KMS-11 (cell line): ENCODE measurements around the gene ABCA1.

ENCODE experiments used
- H2AFZ ChIP-seq: fragments of 200-600 bp; sonication (generic); 2 replicates; pipeline ENCODE4 v1.6.1; 2016; ENCODE audit warnings: antibody characterized with exemption, mixed run types, low read depth
- H3K27ac ChIP-seq: fragments of 200-600 bp; sonication (generic); 2 replicates; pipeline ENCODE4 v1.6.1; 2016; ENCODE audit warnings: mild to moderate bottlenecking, mixed run types
- H3K27me3 ChIP-seq: fragments of 200-600 bp; sonication (generic); 2 replicates; pipeline ENCODE4 v1.6.1; 2017; ENCODE audit warnings: mild to moderate bottlenecking, low read depth, mixed run types, moderate library complexity; ENCODE audit not compliant: insufficient read depth
- H3K36me3 ChIP-seq: fragments of 200-600 bp; sonication (generic); 2 replicates; pipeline ENCODE4 v1.6.1; 2017; ENCODE audit warnings: mild to moderate bottlenecking, mixed run types; ENCODE audit not compliant: insufficient read depth
- H3K4me1 ChIP-seq: fragments of 200-600 bp; sonication (generic); 2 replicates; pipeline ENCODE4 v1.6.1; 2016; ENCODE audit warnings: mild to moderate bottlenecking, low read depth, mixed run types; ENCODE audit not compliant: poor library complexity, severe bottlenecking
- H3K4me2 ChIP-seq: fragments of 200-600 bp; sonication (generic); 2 replicates; pipeline ENCODE4 v1.7.0; 2016; ENCODE audit warnings: mild to moderate bottlenecking, mixed run types
- H3K4me3 ChIP-seq: fragments of 200-600 bp; sonication (generic); IDR thresholded peaks from 2 replicates; pipeline ENCODE4 v1.6.1; 2017; ENCODE audit warnings: low read depth, low read length, mixed read lengths; ENCODE audit not compliant: insufficient read depth
- H3K79me2 ChIP-seq: fragments of 200-600 bp; sonication (generic); 2 replicates; pipeline ENCODE4 v1.6.1; 2016; ENCODE audit warnings: low read depth, mixed run types; ENCODE audit not compliant: insufficient read depth
- H3K9ac ChIP-seq: fragments of 200-600 bp; sonication (generic); 2 replicates; pipeline ENCODE4 v1.6.1; 2016; ENCODE audit warnings: mild to moderate bottlenecking, mixed run types
- H4K20me1 ChIP-seq: fragments of 200-600 bp; sonication (generic); 2 replicates; pipeline ENCODE4 v1.6.1; 2016; ENCODE audit warnings: mild to moderate bottlenecking, mixed run types; ENCODE audit not compliant: insufficient read depth
- TF ChIP-seq, protein P1 (sequence below): fragments of 200-600 bp; sonication (generic); conservative IDR thresholded peaks from 2 replicates; pipeline ENCODE4 v1.6.1; 2017; ENCODE audit warnings: low read depth, mild to moderate bottlenecking, antibody characterized with exemption, low read length, moderate library complexity, mixed read lengths

The ABCA1 gene

DNA sequence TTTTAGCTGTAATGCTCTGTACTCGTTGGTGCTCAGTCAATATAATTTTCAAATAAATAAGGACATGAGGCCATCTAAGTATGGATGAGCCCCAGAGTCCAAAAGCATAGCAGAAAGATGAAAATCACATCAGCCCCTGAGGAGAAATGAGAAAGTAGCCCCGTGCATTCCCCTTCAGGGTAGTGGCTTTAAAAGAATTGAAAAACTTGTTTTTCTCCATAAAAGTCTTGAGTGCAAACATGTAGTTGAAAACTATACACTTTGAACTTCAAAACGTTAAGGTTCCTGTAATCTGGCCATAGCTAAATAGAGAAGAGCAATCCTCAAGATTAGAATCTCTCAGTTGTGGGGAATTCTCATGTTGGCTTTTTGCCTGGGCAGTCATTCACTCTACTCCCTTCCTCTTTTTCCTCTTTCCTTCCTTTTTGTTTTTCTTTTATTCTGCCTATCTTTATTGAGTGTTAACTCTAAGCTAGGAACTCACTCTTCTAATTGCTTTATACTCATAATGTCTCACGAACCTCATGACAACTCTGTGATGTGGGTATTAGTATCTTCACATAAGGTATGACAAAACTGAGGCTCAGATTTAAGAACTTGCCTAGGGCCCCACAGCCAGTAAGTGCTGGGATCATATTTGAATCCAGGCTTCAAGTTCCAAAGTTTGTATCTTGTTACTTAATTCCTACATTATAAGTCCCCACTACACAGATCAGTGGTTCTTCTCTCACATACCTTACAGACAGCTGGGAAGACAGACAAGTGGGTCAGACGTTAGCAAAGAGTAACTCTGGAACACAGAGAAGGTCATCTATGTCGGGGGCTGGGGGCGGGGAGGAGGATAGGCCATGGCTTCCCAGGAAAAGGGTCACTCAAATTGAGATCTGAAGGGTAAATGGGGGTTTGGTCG, 46.4 kb upstream of the ABCA1 start:
- no peak overlapping the region for H2AFZ ChIP-seq
- TF ChIP-seq, protein P1, sequence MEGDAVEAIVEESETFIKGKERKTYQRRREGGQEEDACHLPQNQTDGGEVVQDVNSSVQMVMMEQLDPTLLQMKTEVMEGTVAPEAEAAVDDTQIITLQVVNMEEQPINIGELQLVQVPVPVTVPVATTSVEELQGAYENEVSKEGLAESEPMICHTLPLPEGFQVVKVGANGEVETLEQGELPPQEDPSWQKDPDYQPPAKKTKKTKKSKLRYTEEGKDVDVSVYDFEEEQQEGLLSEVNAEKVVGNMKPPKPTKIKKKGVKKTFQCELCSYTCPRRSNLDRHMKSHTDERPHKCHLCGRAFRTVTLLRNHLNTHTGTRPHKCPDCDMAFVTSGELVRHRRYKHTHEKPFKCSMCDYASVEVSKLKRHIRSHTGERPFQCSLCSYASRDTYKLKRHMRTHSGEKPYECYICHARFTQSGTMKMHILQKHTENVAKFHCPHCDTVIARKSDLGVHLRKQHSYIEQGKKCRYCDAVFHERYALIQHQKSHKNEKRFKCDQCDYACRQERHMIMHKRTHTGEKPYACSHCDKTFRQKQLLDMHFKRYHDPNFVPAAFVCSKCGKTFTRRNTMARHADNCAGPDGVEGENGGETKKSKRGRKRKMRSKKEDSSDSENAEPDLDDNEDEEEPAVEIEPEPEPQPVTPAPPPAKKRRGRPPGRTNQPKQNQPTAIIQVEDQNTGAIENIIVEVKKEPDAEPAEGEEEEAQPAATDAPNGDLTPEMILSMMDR: no peak
- H3K27me3 ChIP-seq: no peaks in the 10 kb centered on the region
- no peaks in the 10 kb centered on the region for H3K79me2 ChIP-seq
- no peak overlapping the region for H3K4me2 ChIP-seq
- peaks cover 5% of the 10 kb centered on the region for H3K4me1 ChIP-seq
- no peaks in the 10 kb centered on the region for H4K20me1 ChIP-seq
- H3K9ac ChIP-seq: no peak overlapping the region
- H3K36me3 ChIP-seq: no peaks in the 10 kb centered on the region
- no peak overlapping the region for H3K4me3 ChIP-seq
- H3K27ac ChIP-seq: no peak overlapping the region

DNA sequence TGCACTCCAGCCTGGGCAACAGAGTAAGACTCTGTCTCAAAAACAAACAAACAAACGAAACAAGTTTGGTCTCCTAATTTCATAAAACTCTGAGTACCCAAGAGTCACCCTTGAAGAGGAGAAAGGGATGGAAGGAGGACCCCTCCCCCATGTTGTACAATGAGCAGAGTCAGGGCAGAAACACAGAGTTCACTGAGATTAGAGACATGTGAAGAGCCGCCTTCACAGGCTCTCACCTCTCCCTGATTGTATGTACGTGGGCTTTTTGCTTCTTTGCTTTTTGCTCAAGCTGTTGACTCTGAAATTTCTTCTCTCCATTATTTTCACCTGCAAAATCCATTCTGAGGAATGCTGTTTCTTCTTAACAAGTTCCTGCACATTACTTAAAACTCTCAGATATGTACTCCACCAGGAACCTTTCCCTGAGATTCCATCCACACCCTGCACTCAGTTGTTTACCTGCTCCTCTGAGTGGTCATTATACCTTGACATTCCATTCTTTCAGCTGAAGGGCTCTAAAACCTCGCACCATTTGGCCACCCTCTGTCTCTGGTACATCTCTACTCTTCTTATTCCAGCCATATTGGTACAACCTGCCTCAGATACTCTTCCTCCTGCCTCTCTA, 44.4 kb upstream of the ABCA1 start:
- H3K4me3 ChIP-seq: no peak overlapping the region
- H3K79me2 ChIP-seq: no peaks in the 10 kb centered on the region
- H4K20me1 ChIP-seq: no peaks in the 10 kb centered on the region
- TF ChIP-seq, protein P1: no peak
- no peak overlapping the region for H2AFZ ChIP-seq
- H3K36me3 ChIP-seq: no peaks in the 10 kb centered on the region
- no peak overlapping the region for H3K9ac ChIP-seq
- peaks cover 15% of the 10 kb centered on the region for H3K4me1 ChIP-seq
- no peak overlapping the region for H3K27ac ChIP-seq
- no peaks in the 10 kb centered on the region for H3K27me3 ChIP-seq
- no peak overlapping the region for H3K4me2 ChIP-seq

DNA sequence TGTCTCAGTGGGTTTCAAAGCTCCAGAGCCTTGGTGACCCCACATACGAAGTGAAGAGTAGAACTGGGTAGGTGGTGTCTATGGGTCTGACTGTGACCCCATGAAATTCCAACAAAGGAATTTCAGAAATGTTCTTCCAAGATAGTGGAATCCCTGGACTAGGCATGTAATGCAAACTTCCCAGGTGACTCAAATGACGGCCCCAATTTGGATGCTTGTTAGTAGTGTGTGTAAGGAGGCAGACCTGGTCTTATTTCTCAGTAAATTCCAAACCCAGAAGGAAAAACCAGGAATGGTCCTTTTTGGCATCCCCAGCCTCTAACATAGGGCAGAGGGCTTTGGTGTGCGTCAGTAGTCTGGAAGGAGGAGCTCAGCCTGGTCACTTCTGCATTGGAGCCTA, 43.6 kb upstream of the ABCA1 start:
- no peak overlapping the region for H3K27ac ChIP-seq

DNA sequence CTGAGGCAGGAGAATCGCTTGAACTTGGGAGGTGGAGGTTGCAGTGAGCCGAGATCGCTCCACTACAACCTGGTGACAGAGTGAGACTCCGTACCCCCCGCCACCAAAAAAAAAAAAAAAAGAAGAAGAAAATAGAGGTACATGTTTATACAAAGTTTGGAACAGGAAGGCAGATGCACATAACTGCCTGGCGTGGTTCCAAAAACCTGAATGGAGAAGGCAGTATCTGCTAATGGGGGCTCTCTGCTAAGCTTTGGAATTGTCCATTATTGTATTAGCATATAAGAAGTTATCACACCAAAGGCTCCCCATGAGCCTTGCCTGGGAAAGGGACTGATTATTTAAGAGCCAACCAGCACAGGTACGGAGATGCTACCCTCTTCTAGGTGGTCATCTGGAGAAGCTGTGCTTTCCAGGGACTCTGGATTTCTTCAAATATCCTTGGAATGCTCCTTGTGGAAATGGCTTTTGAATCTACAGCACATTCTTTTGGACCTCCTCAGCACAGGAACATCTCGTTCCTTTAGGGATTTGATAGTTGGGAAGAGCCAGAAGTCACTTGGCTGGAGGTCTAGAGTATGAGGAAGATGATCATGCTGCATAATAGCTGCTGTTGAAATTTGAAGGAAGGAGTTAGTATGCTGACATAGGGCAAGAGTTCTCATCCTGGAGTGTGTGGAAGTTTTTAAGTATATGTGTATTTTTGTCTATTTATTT, 42.5 kb upstream of the ABCA1 start:
- Histone ChIP-seq H3K4me2 (no peak overlapping the region), H3K4me3 (no peak overlapping the region), H3K27ac (no peak overlapping the region), H3K27me3 (no peaks in the 10 kb centered on the region), H4K20me1 (no peaks in the 10 kb centered on the region), H3K4me1 (peaks cover 15% of the 10 kb centered on the region), H3K9ac (no peak overlapping the region), H3K36me3 (no peaks in the 10 kb centered on the region), H2AFZ (no peak overlapping the region), H3K79me2 (no peaks in the 10 kb centered on the region)
- TF ChIP-seq, protein P1: no peak

More for the DNA sequence above, 43.6 kb upstream of the ABCA1 start:
- Histone ChIP-seq H2AFZ (no peak overlapping the region), H3K4me2 (no peak overlapping the region), H4K20me1 (no peaks in the 10 kb centered on the region), H3K4me3 (no peak overlapping the region), H3K9ac (no peak overlapping the region), H3K36me3 (no peaks in the 10 kb centered on the region), H3K27me3 (no peaks in the 10 kb centered on the region), H3K4me1 (peaks cover 15% of the 10 kb centered on the region), H3K79me2 (no peaks in the 10 kb centered on the region)
- TF ChIP-seq, protein P1: no peak
